ENCODE measurements around the gene ZNF552. TPM values are rescaled to one million over a fixed set of nuclear protein-coding genes. Genes with fewer than 3 reads are reported as not detected.

The ZNF552 gene
- total and polyA plus RNA-seq, 2 of the 13 experiments (the other 11 are each of a cell fraction or from before 2014, with no cell fraction given), result 8.1 to 16.6 TPM

DNA sequence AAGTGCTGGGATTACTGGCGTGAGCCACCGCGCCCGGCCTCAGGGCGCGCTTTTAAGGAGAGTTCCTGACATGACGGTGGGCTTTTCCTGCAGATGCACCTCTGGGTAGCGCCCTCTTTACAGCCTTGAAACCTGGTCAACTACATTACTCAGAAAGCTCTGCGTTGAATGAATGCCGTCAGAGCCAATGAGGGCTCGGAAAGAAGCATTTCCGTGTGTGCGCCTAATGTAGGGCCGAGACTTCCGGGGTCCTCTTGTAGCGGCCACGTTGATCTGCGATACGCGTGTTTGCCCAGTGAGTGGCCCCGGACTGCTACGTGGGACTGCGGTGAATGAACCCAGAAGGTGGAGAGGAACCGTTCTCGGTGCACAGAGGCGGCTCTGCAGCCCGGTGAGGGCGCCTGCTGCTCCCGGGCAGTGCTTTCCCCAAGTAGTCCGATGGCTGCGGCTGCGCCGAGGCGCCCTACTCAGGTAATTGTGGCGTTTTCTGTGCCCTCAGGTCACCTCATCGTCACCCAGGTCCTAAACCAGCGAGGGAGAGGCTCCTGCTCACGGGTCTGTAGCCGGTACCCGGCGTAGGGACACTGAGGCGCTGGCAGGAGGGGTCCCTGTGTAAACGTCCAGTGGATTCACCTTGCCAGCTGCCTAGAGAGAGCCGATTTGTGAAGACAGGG lies 4.9 kb upstream of the ZNF552 start:
- ChIA-PET POLR2A (interaction anchor here (0.7 to 1.9 kb wide), 12 partner anchors 9 to 364 kb away, joined by 3 to 16 read pairs (median 5); partner anchors contain the start of genes ZNF274, ZNF417, ZNF551 and ZNF587), CTCF (ENCODE audit: low intra/inter-chr PET ratio, low total read pairs) (no interaction called here)
- no peaks in the 10 kb centered on the region; a peak in 1 of 5 replicates for H3K27me3 ChIP-seq (ENCODE audit: control insufficient read depth in 1 of 2, insufficient read depth in 2 of 2, low read length in 2 of 2)
- peaks cover 62% of the 10 kb centered on the region for H3K4me1 ChIP-seq (ENCODE audit: insufficient read depth, low read length)
- peak; percentile 97 for DNase-seq (ENCODE audit: low spot score)
- intact Hi-C loops (cut with micrococcal nuclease; ENCODE audit: unreplicated experiment) (loop anchor here (2.0 to 10.0 kb wide), 2 partner anchors 73 to 335 kb away; partner anchors contain the start of genes ZNF329 and ZNF776), in situ Hi-C loops (cut with HindIII; ENCODE audit: extremely low pct_ligation_motif_present, low pct_unique_long_range_greater_than_20kb) (no loop called here)
- H3K9me3 ChIP-seq (ENCODE audit: low read length), result no peaks in the 10 kb centered on the region
- peaks cover 0 to 6% of the 10 kb centered on the region in 2 experiments; a peak in 1 of 5 replicates for H3K36me3 ChIP-seq (replicated peaks in 1 of 2; ENCODE audit: control insufficient read depth in 1 of 2, insufficient read depth in 2 of 2, low read length in 2 of 2)
- H3K79me2 ChIP-seq (ENCODE audit: insufficient read depth, low read length), result peaks cover 47% of the 10 kb centered on the region
- H3K9ac ChIP-seq (ENCODE audit: insufficient read depth, low read depth, low read length), result peak overlapping the region; percentile 98
- under 1% methylated on average over 19 of the region's 44 CpGs for WGBS (ENCODE audit: low lambda C conversion rate)
- H4K20me1 ChIP-seq (ENCODE audit: insufficient read depth, low read length), result peaks cover 12% of the 10 kb centered on the region; the same call in 1 of the 2 replicates
- H2AFZ ChIP-seq (ENCODE audit: low read length), result no peak overlapping the region
- peak; percentile 79 for FAIRE-seq
- H3K27ac ChIP-seq (ENCODE audit: extremely low read length, insufficient read depth, low read length), result peak overlapping the region; percentile 90
- H3K4me3 ChIP-seq (replicated peaks in 1 of 3; ENCODE audit: insufficient read depth in 1 of 3, low read depth in 2 of 3, low read length in 3 of 3), result peak overlapping the region; percentile 86 to 96 (median 88)
- H3K4me2 ChIP-seq (ENCODE audit: low read depth, low read length), result peak overlapping the region; percentile 97
- peak; percentile 86 for ATAC-seq
- TSS peak; percentile 69 for BruUV-seq (replicated peaks)
- TF ChIP-seq ZNF256 (CRISPR knock-in tag; conservative IDR thresholded peaks at IDR 0.05) (0 out of 2 replicates have a peak, but pooled peaks have one; percentile 59), ZNF75D (CRISPR knock-in tag; IDR thresholded peaks at IDR 0.05; ENCODE audit: borderline replicate concordance) (no peak), RORA (CRISPR knock-in tag; IDR thresholded peaks at IDR 0.05) (no peak), ZNF326 (CRISPR knock-in tag; IDR thresholded peaks at IDR 0.05; ENCODE audit: borderline replicate concordance) (no peak), GATAD2A (CRISPR knock-in tag; IDR thresholded peaks at IDR 0.05) (peak; percentile 60), TMF1 (CRISPR knock-in tag; IDR thresholded peaks at IDR 0.05; ENCODE audit: low read depth) (peak; percentile 55; the same call in 1 of the 2 replicates), EEA1 (CRISPR knock-in tag; IDR thresholded peaks at IDR 0.05; ENCODE audit: borderline replicate concordance) (peak; percentile 39; the same call in 1 of the 2 replicates), TCF12 (IDR thresholded peaks at IDR 0.05) (no peak), TCF12 (CRISPR knock-in tag; IDR thresholded peaks at IDR 0.05) (0 out of 2 replicates have a peak, but pooled peaks have one; percentile 31), BORCS8-MEF2B (CRISPR knock-in tag; IDR thresholded peaks at IDR 0.05) (peak; percentile 85), TOPORS (CRISPR knock-in tag; IDR thresholded peaks at IDR 0.05) (no peak), RAD21 (CRISPR knock-in tag; IDR thresholded peaks at IDR 0.05) (no peak; the same call in 1 of the 2 replicates)
- TF ChIP-seq, protein P1, sequence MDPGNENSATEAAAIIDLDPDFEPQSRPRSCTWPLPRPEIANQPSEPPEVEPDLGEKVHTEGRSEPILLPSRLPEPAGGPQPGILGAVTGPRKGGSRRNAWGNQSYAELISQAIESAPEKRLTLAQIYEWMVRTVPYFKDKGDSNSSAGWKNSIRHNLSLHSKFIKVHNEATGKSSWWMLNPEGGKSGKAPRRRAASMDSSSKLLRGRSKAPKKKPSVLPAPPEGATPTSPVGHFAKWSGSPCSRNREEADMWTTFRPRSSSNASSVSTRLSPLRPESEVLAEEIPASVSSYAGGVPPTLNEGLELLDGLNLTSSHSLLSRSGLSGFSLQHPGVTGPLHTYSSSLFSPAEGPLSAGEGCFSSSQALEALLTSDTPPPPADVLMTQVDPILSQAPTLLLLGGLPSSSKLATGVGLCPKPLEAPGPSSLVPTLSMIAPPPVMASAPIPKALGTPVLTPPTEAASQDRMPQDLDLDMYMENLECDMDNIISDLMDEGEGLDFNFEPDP (CRISPR knock-in tag; conservative IDR thresholded peaks at IDR 0.05), result 0 out of 2 replicates have a peak, but pooled peaks have one; percentile 58
- TF ChIP-seq, protein P2, sequence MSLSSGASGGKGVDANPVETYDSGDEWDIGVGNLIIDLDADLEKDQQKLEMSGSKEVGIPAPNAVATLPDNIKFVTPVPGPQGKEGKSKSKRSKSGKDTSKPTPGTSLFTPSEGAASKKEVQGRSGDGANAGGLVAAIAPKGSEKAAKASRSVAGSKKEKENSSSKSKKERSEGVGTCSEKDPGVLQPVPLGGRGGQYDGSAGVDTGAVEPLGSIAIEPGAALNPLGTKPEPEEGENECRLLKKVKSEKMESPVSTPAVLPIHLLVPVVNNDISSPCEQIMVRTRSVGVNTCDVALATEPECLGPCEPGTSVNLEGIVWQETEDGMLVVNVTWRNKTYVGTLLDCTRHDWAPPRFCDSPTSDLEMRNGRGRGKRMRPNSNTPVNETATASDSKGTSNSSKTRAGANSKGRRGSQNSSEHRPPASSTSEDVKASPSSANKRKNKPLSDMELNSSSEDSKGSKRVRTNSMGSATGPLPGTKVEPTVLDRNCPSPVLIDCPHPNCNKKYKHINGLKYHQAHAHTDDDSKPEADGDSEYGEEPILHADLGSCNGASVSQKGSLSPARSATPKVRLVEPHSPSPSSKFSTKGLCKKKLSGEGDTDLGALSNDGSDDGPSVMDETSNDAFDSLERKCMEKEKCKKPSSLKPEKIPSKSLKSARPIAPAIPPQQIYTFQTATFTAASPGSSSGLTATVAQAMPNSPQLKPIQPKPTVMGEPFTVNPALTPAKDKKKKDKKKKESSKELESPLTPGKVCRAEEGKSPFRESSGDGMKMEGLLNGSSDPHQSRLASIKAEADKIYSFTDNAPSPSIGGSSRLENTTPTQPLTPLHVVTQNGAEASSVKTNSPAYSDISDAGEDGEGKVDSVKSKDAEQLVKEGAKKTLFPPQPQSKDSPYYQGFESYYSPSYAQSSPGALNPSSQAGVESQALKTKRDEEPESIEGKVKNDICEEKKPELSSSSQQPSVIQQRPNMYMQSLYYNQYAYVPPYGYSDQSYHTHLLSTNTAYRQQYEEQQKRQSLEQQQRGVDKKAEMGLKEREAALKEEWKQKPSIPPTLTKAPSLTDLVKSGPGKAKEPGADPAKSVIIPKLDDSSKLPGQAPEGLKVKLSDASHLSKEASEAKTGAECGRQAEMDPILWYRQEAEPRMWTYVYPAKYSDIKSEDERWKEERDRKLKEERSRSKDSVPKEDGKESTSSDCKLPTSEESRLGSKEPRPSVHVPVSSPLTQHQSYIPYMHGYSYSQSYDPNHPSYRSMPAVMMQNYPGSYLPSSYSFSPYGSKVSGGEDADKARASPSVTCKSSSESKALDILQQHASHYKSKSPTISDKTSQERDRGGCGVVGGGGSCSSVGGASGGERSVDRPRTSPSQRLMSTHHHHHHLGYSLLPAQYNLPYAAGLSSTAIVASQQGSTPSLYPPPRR (CRISPR knock-in tag; IDR thresholded peaks at IDR 0.05; ENCODE audit: borderline replicate concordance), result no peak
- TF ChIP-seq, protein P3, sequence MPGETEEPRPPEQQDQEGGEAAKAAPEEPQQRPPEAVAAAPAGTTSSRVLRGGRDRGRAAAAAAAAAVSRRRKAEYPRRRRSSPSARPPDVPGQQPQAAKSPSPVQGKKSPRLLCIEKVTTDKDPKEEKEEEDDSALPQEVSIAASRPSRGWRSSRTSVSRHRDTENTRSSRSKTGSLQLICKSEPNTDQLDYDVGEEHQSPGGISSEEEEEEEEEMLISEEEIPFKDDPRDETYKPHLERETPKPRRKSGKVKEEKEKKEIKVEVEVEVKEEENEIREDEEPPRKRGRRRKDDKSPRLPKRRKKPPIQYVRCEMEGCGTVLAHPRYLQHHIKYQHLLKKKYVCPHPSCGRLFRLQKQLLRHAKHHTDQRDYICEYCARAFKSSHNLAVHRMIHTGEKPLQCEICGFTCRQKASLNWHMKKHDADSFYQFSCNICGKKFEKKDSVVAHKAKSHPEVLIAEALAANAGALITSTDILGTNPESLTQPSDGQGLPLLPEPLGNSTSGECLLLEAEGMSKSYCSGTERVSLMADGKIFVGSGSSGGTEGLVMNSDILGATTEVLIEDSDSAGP (CRISPR knock-in tag; IDR thresholded peaks at IDR 0.05; ENCODE audit: borderline replicate concordance), result peak; percentile 54; the same call in 1 of the 2 replicates
